ENCODE results near the gene TSPEAR. TPM values are rescaled to one million over a fixed set of nuclear protein-coding genes. Genes with fewer than 3 reads are reported as not detected.
"Not testable (repeated sequence)": the region's sequence is repeated elsewhere in the genome, so short reads cannot be mapped to it uniquely, and the experiment has no call there.

The TSPEAR gene
- total RNA-seq, 1 experiment from 2014 or later, result not detected

DNA sequence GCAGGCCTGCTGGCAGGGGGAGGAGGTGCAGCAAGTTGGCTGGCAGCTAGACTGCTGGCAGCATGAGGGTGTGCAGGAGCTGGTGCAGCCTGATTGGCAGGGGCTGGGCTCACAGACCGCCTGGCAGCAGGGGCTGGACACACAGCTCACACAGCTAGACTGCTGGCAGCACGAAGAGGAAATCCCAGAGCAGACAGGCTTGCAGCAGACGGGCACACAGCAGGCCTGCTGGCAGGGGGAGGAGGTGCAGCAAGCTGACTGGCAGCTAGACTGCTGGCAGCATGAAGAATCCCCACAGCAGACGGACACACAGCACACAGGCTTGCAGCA is 119.6 kb downstream of the TSPEAR start:
- in situ Hi-C loops (cut with HindIII; ENCODE audit: low pct_unique_long_range_greater_than_20kb, low sequenced_read_pairs); DNase-seq (ENCODE audit: low read depth): not testable (repeated sequence)

DNA sequence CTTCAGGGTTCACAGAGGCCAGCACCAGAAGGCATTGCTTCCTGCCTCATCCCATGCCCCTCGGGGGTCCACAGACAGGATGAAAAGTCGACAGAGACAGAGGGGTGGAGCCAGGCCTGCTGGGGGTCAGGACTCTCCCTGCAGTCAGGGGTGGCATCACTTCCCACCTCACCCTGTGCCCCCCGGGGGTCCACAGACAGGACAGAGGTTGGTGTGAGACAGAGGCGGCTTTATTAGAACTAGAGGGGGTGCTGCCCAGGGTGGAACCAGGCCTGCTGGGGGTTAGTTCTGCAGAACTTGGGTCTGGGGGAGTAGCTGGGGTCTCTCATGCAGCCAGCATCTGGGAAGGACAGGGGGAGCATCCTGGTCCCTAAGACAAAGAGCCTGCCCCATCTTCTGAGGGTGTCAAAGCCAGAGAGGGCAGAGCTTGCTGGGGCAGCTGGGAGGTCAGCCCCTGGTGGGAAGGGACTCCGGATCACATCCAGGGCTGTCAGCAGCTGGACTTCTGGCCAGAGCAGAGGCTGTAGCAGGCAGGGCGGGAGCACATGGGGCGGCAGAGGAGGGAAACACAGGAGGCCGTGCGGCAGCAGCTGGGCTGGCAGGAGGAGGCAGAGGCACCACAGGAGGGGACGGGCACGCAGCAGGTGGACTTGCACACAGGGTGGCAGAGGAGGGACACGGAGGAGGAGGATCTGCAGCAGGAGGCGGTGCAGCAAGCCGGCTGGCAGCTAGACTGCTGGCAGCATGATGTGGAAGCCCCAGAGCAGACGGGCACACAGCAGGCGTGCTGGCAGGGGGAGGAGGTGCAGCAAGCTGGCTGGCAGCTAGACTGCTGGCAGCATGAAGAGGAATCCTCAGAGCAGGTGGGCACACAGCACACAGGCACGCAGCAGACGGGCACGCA is 120.2 kb downstream of the TSPEAR start:
- DNase-seq (ENCODE audit: low read depth); in situ Hi-C loops (cut with HindIII; ENCODE audit: low pct_unique_long_range_greater_than_20kb, low sequenced_read_pairs): not testable (repeated sequence)

DNA sequence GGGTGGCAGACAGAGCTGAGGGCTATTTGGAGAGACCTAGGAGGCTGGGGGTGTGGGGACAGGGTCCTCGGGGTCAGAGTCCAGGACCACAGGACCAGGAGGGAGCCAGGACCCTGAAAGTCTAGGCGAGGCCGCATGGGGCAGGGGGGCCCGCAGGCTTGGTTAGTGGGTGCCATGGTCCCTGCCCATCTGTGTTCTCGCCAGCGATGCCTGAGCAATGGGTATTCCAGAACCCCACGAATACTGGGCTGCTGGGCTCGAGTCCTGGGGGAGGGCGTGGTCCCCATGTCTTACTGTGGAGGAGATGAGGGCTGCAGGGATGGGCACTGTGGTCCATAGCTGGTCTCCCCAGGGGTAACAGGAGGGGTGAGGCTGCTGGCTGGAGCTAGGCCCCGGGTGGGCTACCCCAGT is 121.1 kb downstream of the TSPEAR start:
- in situ Hi-C loops (cut with HindIII; ENCODE audit: low pct_unique_long_range_greater_than_20kb, low sequenced_read_pairs), result no loop called here

DNA sequence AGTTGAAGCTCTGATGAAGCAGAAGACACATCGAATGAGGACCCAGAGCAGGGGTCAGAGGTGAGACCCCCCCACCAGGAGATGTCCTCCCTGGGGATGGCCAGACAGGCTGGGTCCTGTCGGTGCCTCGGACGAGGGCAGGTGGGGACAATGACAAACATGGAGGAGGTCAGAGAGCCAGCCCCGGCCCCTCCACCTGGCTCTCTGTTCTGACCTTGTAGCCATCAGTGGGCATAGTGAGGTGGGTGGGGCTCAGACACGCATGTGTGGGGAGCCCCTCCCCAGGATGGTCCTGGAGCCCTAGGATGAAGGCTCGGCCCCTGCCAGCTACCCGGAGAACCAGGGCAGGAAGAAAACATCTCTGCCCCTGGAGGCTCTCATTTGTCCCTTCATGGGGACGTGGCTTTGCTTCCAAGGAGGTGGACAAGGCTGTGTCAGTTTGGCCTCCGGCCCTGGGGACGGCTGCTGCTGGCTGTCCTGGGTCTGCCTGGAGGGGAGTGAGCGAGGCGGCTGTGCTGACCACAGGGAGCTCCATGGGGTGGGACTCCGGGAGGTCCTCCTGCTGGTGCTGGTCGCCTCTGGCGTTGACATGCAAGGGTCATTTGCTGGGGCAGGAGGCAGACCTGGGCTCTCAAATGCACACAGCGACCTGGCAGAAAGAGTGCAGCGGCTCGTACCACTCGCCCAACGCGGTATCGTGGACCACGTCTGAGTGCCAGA is 121.6 kb downstream of the TSPEAR start:
- in situ Hi-C loops (cut with HindIII; ENCODE audit: low pct_unique_long_range_greater_than_20kb, low sequenced_read_pairs), result no loop called here
- no peak for DNase-seq (ENCODE audit: low read depth)

More for the DNA sequence above, 121.1 kb downstream of the TSPEAR start:
- no peak for DNase-seq (ENCODE audit: low read depth)

DNA sequence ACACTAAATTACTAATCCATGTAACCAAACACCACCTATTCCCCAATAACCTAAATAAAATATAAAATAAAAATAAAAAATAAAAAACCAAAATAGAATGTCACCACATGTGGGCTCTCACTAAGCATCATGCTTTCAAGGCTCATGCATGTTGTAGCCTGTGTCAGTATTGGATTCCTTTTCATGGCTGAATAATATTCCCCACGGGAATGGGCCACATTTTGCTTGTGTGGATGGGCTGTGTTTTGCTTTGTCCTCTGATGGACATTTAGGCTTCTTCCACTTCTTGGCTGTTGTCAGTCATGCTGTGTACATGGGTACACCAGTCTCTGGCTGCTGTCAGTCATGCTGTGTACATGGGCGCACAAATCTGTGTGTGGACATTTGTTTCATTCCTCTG is 122.3 kb downstream of the TSPEAR start:
- no peak for DNase-seq (ENCODE audit: low read depth)
- in situ Hi-C loops (cut with HindIII; ENCODE audit: low pct_unique_long_range_greater_than_20kb, low sequenced_read_pairs), result no loop called here

DNA sequence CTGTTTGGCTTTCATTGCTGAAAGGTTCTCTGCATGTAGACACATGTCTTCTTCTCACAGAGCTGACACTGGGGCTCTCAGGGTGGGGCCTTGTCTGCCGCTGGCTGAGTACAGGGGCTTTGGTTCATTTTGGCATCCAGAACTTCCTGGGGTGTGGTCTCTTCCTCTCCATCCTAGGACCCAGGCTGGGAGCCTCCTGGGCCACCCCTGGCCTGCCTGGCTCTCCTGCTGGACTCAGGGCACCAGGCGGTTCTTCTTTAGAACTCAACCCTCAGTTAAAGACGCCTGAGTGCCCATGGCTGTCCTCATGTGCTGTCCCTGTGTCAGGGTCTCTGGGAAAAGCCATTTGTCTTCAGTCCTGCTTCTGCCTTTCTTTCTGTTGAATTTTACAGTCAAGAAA is 125.5 kb downstream of the TSPEAR start:
- in situ Hi-C loops (cut with HindIII; ENCODE audit: low pct_unique_long_range_greater_than_20kb, low sequenced_read_pairs), result no loop called here
- DNase-seq (ENCODE audit: low read depth), result no peak

DNA sequence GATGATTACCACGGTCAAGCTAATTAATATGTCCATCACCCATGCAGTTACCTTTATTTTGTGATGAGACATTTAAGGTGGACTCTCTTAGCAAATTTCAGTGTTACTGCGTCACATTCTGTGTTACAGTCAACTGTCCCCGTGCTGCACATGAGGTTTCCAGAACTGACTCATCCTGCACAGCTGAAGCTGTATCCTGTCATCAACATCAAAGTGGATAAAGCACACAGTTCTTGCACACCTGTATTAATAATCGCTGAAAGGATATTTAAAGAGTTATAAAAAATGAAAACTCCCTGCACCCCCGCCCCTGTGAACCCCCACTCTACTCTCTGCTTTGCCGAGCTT is 127.6 kb downstream of the TSPEAR start:
- in situ Hi-C loops (cut with HindIII; ENCODE audit: low pct_unique_long_range_greater_than_20kb, low sequenced_read_pairs), result no loop called here
- DNase-seq (ENCODE audit: low read depth), result no peak

DNA sequence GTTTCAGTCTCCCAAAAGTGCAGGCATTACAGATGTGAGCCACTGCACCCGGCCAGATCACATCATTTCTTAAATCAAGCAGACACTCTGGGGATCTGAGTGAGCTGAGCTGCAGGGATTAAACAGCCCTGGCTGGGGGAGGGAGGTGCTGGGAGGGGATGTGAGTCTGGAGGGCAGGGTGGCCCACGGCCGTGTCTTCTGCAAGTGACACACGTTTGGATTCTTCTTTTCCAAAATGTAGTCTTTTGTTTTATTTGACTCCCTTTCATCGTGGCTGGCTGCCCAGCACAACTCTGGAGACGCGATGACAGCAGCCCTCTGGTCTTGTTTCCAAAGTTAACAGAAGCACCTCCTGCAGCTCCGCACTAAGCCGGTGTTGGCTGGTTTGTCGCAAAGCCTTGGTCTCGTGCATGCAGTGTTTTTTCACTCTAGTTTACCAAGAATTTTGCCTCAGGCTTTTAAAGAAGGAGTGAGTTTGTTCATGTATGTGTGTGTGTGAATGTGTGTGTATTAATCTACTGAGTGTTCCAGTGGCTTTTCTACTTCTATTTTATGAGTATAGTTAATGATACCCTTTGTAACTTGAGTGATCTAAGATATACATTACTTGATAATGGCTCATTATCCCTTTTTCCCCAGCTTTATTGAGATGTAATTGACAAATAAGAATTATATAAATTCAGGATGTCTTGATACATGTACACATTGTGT is 128.1 kb downstream of the TSPEAR start:
- no peak for DNase-seq (ENCODE audit: low read depth)
- in situ Hi-C loops (cut with HindIII; ENCODE audit: low pct_unique_long_range_greater_than_20kb, low sequenced_read_pairs), result no loop called here

DNA sequence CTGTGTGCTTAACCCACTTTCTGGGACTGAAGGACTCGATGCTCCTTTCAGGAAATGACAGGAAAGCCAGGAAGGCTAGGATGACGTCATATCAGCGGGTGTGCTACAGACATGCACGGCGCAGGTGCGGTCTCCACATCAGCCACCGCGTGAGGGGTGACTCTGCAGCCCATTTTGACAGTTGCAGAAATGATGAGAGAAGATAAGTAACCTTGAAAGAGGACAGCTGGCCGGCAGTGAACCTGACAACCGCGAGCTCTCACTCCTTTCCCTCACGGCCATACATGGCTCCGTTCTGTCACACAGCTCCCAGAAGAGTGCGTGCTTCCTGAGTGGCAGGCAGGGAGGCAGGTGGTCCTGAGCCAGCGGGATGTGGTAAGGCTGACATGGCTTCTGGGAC is 129.3 kb downstream of the TSPEAR start:
- in situ Hi-C loops (cut with HindIII; ENCODE audit: low pct_unique_long_range_greater_than_20kb, low sequenced_read_pairs), result no loop called here
- no peak for DNase-seq (ENCODE audit: low read depth)

DNA sequence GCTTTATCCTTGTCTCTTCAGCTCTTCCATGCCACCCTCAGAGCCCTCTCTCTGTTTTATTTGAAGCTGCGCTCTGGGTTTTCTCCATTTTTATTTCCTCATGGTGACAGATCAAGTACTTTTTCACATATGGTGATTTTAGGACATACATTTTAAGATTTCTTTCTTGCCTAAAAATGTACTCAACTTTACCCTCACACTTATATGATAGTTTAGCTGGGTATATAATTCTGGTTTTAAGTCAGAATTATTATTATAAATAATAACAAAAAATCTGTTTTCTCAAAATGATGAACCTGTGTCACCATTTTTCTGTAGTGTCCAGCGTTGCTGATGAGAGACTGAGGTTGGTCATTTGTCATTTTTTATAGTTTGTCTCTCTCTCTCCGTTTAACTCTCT is 130.2 kb downstream of the TSPEAR start:
- no peak for DNase-seq (ENCODE audit: low read depth)
- in situ Hi-C loops (cut with HindIII; ENCODE audit: low pct_unique_long_range_greater_than_20kb, low sequenced_read_pairs), result no loop called here

DNA sequence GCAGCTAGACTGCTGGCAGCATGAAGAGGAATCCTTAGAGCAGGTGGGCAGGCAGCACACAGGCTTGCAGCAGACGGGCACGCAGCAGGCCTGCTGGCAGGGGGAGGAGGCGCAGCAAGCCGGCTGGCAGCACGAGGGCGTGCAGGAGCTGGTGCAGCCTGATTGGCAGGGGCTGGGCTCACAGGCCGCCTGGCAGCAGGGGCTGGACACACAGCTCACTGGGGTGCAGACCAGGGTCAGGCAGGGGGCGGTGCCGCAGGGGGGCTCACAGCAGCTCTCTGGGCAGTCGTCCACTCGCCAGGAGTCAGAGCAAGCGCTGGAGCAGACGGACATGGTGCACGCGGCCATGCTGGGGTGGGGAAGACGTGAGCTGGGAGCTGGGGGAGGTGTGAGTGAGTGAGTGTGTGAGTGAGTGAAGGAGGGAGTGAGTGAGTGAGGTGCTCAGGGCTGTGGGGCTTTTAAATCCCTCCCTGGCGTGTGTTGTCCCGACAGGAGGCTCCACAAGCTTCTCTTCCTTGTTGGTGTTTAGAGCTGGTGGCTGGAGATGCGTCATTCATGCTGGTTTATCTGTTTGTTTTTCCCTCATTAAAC is 131.0 kb downstream of the TSPEAR start, which contains the start of gene KRTAP10-5:
TSS of gene KRTAP10-5 (minus strand) at position 374 of the 591 bp plus-strand sequence. CDS start at position 348, 26 bp downstream.
- in situ Hi-C loops (cut with HindIII; ENCODE audit: low pct_unique_long_range_greater_than_20kb, low sequenced_read_pairs); DNase-seq (ENCODE audit: low read depth): not testable (repeated sequence)

DNA sequence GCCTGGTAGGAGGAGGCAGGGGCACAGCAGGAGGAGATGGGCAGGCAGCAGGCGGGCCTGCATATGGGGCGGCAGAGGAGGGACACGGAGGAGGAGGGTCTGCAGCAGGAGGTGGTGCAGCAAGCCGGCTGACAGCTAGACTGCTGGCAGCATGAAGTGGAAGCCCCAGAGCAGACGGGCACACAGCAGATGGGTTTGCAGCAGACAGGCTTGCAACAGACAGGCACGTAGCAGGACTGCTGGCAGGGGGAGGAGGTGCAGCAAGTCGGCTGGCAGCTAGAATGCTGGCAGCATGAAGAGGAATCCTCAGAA is 131.6 kb downstream of the TSPEAR start:
- DNase-seq (ENCODE audit: low read depth), result no peak
- in situ Hi-C loops (cut with HindIII; ENCODE audit: low pct_unique_long_range_greater_than_20kb, low sequenced_read_pairs), result no loop called here

DNA sequence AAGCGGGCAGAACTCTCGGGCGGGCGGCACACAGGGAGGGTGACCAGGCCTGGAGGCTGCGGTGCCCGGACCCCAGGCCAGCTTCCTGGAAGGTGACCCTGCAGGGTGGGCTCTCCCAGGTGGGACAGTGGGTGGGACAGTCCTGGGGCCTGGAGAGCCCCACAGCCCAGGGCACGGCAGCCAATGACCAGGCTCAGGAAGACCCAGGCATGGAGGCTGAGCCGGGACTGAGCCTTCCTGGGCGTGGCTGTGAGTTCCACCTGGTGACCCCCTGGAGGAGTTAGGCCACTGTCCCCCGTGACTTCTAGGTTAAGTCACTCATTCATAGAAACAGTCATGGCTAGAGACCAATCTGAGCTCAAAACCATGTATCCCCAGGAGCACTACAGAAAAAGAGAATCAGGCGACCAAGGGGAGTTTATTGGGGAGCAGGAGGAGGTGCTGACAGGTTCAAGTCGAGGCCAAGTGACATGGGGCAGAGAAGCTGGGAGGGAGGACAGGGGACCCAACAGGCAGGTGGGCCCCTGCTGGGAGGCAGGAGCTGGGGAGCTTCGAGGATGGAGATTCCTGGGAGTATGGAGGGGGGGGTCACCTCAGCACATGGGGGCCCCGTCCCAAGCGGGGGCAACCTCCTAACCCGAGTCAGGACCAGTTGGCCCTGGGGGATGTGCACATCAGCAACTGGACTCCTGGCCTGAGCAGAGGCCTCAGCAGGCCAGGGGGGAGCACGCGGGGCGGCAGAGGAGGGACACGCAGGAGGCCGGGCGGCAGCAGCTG is 132.1 kb downstream of the TSPEAR start:
- no peak for DNase-seq (ENCODE audit: low read depth)
- in situ Hi-C loops (cut with HindIII; ENCODE audit: low pct_unique_long_range_greater_than_20kb, low sequenced_read_pairs), result no loop called here

DNA sequence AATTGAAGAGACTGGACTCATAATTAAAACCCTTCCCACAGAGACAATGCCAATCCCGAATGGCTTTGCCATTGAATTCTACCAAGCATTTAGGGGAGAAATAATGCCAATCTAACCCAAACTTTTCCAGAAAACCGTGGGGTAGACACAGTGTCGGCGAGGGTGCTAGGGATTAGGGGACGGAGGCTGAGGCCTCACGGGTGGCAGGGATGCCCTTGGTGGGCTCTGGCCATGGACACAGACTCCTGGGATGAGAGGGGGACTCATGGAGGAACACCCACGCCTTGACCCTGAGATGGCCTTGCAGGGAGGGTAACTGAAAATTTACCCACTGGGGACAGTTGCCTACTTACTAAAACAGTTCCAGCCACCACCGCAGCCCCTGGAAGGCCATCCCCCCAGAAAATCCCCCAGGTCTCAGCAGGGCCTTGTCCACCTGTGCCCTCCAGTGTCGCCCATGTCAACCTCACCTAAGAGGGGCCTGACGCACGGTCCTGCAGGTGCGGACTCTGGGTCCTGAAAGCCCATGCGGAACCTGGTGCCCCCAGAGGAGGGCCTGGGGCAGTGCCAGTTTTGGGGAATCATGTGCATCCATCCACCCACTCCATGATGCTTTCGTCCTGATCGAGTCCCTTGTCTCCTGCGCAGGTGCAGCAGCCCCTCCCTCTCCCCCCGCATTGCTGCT is 132.9 kb downstream of the TSPEAR start:
- no peak for DNase-seq (ENCODE audit: low read depth)
- in situ Hi-C loops (cut with HindIII; ENCODE audit: low pct_unique_long_range_greater_than_20kb, low sequenced_read_pairs), result no loop called here

DNA sequence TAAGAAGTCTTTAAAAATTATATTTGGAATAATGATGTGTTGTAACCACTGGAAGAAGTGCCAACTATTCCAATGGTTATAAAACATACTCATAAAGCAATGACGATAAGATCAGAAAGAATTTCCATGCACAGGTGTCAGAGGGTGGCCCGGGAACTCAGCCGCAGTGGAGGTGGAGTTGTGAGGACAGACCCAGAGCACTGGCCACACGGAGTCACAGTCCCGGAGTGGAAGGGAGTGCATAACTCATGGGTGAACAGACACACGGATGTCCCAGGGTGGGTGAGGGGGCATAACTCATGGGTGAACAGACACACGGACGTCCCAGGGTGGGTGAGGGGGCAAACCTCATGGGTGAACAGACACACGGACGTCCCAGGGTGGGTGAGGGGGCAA is 135.3 kb downstream of the TSPEAR start:
- no peak for DNase-seq (ENCODE audit: low read depth)
- in situ Hi-C loops (cut with HindIII; ENCODE audit: low pct_unique_long_range_greater_than_20kb, low sequenced_read_pairs), result no loop called here

DNA sequence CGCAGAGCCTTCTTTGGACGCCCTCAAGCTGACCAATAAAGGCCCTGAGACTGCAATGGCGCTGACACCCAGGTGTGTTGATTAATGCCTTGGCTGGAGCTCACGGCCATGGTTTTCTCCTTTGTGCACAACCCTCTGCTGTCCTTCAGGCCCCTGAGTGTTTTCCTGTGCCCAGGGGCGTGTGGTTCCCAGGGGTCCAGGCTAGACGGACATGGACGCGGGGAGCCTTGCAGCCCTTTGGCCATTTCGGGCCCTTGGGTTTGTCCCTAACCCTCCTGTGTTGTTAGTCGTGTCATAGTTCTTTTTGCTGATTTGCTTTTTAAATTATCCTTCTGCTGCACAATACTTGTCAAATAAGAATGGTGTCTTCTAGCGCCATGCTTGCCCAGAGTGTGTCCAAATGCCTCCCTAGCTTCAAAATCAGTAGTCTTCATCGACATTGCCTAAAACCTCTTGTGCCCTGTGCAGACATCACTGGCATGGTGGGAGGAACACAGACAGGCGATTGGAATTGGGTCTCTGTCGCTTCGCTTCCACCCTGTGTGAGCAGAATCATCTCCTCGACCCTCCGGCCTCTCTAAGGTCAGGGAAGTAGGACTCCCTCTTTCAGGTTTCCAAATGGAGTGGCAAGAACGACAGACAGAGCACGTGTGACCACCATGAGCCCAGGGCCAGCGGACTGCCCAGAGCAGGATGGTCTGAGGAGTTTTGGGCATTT is 135.9 kb downstream of the TSPEAR start:
- DNase-seq (ENCODE audit: low read depth), result no peak
- in situ Hi-C loops (cut with HindIII; ENCODE audit: low pct_unique_long_range_greater_than_20kb, low sequenced_read_pairs), result no loop called here
